ENCODE results near the gene RAET1E.
"Not testable (repeated sequence)": the region's sequence is repeated elsewhere in the genome, so short reads cannot be mapped to it uniquely, and the experiment has no call there.

Gene RAET1E

GRCh38 chr6:149859368-149859767 lies 38.5 kb downstream of the RAET1E start:
- H3K36me3 ChIP-seq (ENCODE audit: control insufficient read depth, insufficient read depth, low read length): no peaks in the 10 kb centered on the region
- H3K27me3 ChIP-seq (ENCODE audit: control insufficient read depth, insufficient read depth, low read length): no peaks in the 10 kb centered on the region
- no peak overlapping the region for H3K4me3 ChIP-seq (ENCODE audit: low read length)
- no peak overlapping the region for H3K27ac ChIP-seq (ENCODE audit: low read depth, low read length)
- H3K4me1 ChIP-seq (ENCODE audit: control insufficient read depth, insufficient read depth, low read length): no peaks in the 10 kb centered on the region
- H3K9ac ChIP-seq (ENCODE audit: low read length): no peak overlapping the region

GRCh38 chr6:149857541-149857940 lies 40.4 kb downstream of the RAET1E start:
- Histone ChIP-seq H3K27ac (ENCODE audit: low read depth, low read length) (no peak overlapping the region), H3K4me3 (ENCODE audit: low read length) (no peak overlapping the region), H3K4me1 (ENCODE audit: control insufficient read depth, insufficient read depth, low read length) (no peaks in the 10 kb centered on the region), H3K36me3 (ENCODE audit: control insufficient read depth, insufficient read depth, low read length) (no peaks in the 10 kb centered on the region), H3K9ac (ENCODE audit: low read length) (no peak overlapping the region), H3K27me3 (ENCODE audit: control insufficient read depth, insufficient read depth, low read length) (no peaks in the 10 kb centered on the region)

GRCh38 chr6:149856256-149856994 lies 41.5 kb downstream of the RAET1E start:
- Histone ChIP-seq H3K36me3 (ENCODE audit: control insufficient read depth, insufficient read depth, low read length) (no peaks in the 10 kb centered on the region), H3K4me1 (ENCODE audit: control insufficient read depth, insufficient read depth, low read length) (no peaks in the 10 kb centered on the region), H3K27ac (ENCODE audit: low read depth, low read length) (no peak overlapping the region), H3K27me3 (ENCODE audit: control insufficient read depth, insufficient read depth, low read length) (no peaks in the 10 kb centered on the region), H3K4me3 (ENCODE audit: low read length) (no peak overlapping the region), H3K9ac (ENCODE audit: low read length) (no peak overlapping the region)

DNA sequence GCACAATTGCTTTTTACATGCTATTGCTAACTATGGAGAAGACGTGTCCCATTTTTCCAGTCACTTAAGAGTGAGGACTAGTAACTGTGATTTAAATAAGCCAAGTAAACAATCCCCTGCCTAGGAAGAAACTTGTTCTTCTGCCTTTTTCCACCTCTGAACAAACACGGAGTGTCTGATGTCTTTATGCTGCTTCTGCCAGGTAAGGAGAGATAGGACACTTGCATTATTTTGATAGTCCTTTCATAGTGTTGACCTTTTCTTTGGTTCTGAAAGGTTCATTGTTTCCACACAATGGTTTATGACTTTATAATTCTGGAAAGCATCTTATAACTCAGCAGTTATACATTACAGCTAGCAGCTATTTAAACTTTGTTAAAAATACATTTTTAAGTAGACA lies 42.2 kb downstream of the RAET1E start:
- H3K36me3 ChIP-seq (ENCODE audit: control insufficient read depth, insufficient read depth, low read length): no peaks in the 10 kb centered on the region
- no peaks in the 10 kb centered on the region for H3K4me1 ChIP-seq (ENCODE audit: control insufficient read depth, insufficient read depth, low read length)
- H3K27me3 ChIP-seq (ENCODE audit: control insufficient read depth, insufficient read depth, low read length): no peaks in the 10 kb centered on the region
- no peak overlapping the region for H3K27ac ChIP-seq (ENCODE audit: low read depth, low read length)
- H3K4me3 ChIP-seq (ENCODE audit: low read length): no peak overlapping the region
- H3K9ac ChIP-seq (ENCODE audit: low read length): no peak overlapping the region

DNA sequence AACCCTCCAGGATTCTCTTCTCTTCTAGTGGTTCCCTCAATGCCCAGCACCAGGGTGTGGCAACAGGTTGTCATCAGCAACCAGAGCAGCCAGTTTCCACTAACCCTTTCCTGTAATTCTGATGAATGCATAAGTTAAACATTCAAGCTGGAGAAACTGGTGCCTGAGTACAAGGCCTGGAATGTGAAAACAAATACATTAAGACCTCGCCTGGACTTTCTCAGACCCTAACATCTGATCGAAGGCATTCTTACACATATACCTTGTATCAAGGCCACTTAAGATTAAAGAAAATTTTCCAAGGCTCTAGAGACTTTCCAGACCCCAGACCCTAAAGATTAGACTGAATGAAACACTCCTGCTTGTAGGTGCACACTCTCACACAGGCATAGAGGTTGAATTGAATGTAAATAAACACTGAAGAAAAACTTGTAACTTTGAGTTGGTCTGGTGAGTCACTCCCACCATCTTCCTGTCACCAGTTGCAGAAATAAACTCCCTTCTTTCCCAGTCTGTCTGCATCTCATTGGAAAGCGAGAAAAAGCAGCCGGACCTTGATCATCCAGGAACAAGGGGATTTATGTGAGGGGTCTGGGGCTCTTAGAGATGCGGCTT lies 42.8 kb downstream of the RAET1E start:
- no peak overlapping the region for H3K4me3 ChIP-seq (ENCODE audit: low read length)
- H3K27me3 ChIP-seq (ENCODE audit: control insufficient read depth, insufficient read depth, low read length): no peaks in the 10 kb centered on the region
- H3K9ac ChIP-seq (ENCODE audit: low read length): no peak overlapping the region
- no peak overlapping the region for H3K27ac ChIP-seq (ENCODE audit: low read depth, low read length)
- H3K4me1 ChIP-seq (ENCODE audit: control insufficient read depth, insufficient read depth, low read length): no peaks in the 10 kb centered on the region
- H3K36me3 ChIP-seq (ENCODE audit: control insufficient read depth, insufficient read depth, low read length): no peaks in the 10 kb centered on the region

DNA sequence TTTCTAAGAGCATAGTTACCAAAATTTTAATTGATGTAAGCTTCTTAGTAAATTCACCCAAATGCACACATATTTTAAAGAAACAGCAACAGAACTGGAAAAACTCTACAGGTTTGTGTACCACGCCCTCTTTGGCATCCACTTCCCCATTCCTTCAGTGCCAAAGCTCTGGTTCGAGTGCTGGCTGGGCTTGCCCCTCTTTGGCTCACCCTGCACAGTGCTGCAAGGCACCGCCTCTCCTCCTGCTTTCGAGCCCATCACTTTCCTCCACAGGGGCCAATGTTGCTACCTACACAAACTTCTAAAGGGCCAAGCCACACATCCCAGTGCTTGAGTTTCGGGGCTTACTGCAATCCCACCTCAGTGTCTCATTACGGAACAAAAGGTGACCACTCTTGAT lies 43.4 kb downstream of the RAET1E start:
- Histone ChIP-seq H3K27ac (ENCODE audit: low read depth, low read length) (no peak overlapping the region), H3K27me3 (ENCODE audit: control insufficient read depth, insufficient read depth, low read length) (no peaks in the 10 kb centered on the region), H3K4me3 (ENCODE audit: low read length) (no peak overlapping the region)

GRCh38 chr6:149854017-149854416 lies 43.9 kb downstream of the RAET1E start:
- not testable (repeated sequence) for H3K36me3 ChIP-seq (ENCODE audit: control insufficient read depth, insufficient read depth, low read length); H3K27me3 ChIP-seq (ENCODE audit: control insufficient read depth, insufficient read depth, low read length); H3K27ac ChIP-seq (ENCODE audit: low read depth, low read length); H3K9ac ChIP-seq (ENCODE audit: low read length); H3K4me3 ChIP-seq (ENCODE audit: low read length); H3K4me1 ChIP-seq (ENCODE audit: control insufficient read depth, insufficient read depth, low read length)

More for the DNA sequence above, 43.4 kb downstream of the RAET1E start:
- no peak overlapping the region for H3K9ac ChIP-seq (ENCODE audit: low read length)
- no peaks in the 10 kb centered on the region for H3K4me1 ChIP-seq (ENCODE audit: control insufficient read depth, insufficient read depth, low read length)
- H3K36me3 ChIP-seq (ENCODE audit: control insufficient read depth, insufficient read depth, low read length): no peaks in the 10 kb centered on the region

GRCh38 chr6:149852881-149853280 lies 45.0 kb downstream of the RAET1E start:
- no peaks in the 10 kb centered on the region for H3K4me1 ChIP-seq (ENCODE audit: control insufficient read depth, insufficient read depth, low read length)
- no peaks in the 10 kb centered on the region for H3K36me3 ChIP-seq (ENCODE audit: control insufficient read depth, insufficient read depth, low read length)
- no peaks in the 10 kb centered on the region for H3K27me3 ChIP-seq (ENCODE audit: control insufficient read depth, insufficient read depth, low read length)
- H3K9ac ChIP-seq (ENCODE audit: low read length): no peak overlapping the region
- no peak overlapping the region for H3K27ac ChIP-seq (ENCODE audit: low read depth, low read length)
- no peak overlapping the region for H3K4me3 ChIP-seq (ENCODE audit: low read length)

GRCh38 chr6:149852180-149852579 lies 45.7 kb downstream of the RAET1E start:
- no peak overlapping the region for H3K4me3 ChIP-seq (ENCODE audit: low read length)
- H3K9ac ChIP-seq (ENCODE audit: low read length): no peak overlapping the region
- no peaks in the 10 kb centered on the region for H3K27me3 ChIP-seq (ENCODE audit: control insufficient read depth, insufficient read depth, low read length)
- H3K36me3 ChIP-seq (ENCODE audit: control insufficient read depth, insufficient read depth, low read length): no peaks in the 10 kb centered on the region
- no peak overlapping the region for H3K27ac ChIP-seq (ENCODE audit: low read depth, low read length)
- no peaks in the 10 kb centered on the region for H3K4me1 ChIP-seq (ENCODE audit: control insufficient read depth, insufficient read depth, low read length)

GRCh38 chr6:149851461-149852110 lies 46.3 kb downstream of the RAET1E start:
- no peak overlapping the region for H3K27ac ChIP-seq (ENCODE audit: low read depth, low read length)
- no peaks in the 10 kb centered on the region for H3K36me3 ChIP-seq (ENCODE audit: control insufficient read depth, insufficient read depth, low read length)
- no peak overlapping the region for H3K9ac ChIP-seq (ENCODE audit: low read length)
- H3K4me3 ChIP-seq (ENCODE audit: low read length): no peak overlapping the region
- no peaks in the 10 kb centered on the region for H3K4me1 ChIP-seq (ENCODE audit: control insufficient read depth, insufficient read depth, low read length)
- no peaks in the 10 kb centered on the region for H3K27me3 ChIP-seq (ENCODE audit: control insufficient read depth, insufficient read depth, low read length)

- H3K4me3 ChIP-seq (ENCODE audit: low read length); H3K27ac ChIP-seq (ENCODE audit: low read depth, low read length); H3K9ac ChIP-seq (ENCODE audit: low read length); H3K4me1 ChIP-seq (ENCODE audit: control insufficient read depth, insufficient read depth, low read length); H3K27me3 ChIP-seq (ENCODE audit: control insufficient read depth, insufficient read depth, low read length); H3K36me3 ChIP-seq (ENCODE audit: control insufficient read depth, insufficient read depth, low read length): not testable (repeated sequence)
Measured at GRCh38 chr6:149848343-149848742, 49.6 kb downstream of the RAET1E start.
